Keratinocyte (primary cell): ENCODE data around the gene CLNK.

Source experiments
- EZH2 ChIP-seq: IDR thresholded peaks from one replicate; pipeline ENCODE4 v1.6.1; 2012; ENCODE audit warnings: inconsistent platforms, mild to moderate bottlenecking, low read length, moderate library complexity
- TF ChIP-seq, protein P1 (sequence below), 3 experiments: IDR thresholded peaks in 1 of 3; conservative IDR thresholded peaks in 1 of 3; optimal IDR thresholded peaks in 1 of 3; 2 replicates in 2 of 3; 3 replicates in 1 of 3; pipeline versions ENCODE3 to v1.5.1; 2011; ENCODE audit warnings: low read length in 3 of 3, mild to moderate bottlenecking in 3 of 3, moderate library complexity in 2 of 3, control low read depth in 1 of 3, inconsistent platforms in 1 of 3; ENCODE audit not compliant: insufficient read depth in 2 of 3; ENCODE audit errors: extremely low read depth in 1 of 3

DNA sequence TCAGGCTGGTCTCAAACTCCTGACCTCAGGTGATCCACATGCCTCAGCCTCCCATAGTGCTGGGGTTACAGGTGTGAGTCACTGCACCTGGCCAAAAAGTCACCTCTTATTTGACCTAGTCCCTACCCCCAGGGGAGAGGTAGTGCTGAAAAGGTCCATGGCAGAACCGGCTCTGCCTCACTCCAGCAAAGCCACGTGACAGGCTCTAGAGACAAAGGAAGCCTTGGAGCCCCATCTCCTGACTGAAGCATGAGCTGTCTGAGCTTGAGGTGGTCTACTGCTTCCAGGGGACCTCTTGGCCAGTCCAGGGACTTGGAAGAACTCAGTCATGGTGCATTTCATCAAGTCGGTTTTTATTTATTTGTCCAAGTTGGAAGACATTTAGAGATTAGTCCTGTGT is 174.8 kb downstream of the CLNK start:
- TF ChIP-seq, protein P1, sequence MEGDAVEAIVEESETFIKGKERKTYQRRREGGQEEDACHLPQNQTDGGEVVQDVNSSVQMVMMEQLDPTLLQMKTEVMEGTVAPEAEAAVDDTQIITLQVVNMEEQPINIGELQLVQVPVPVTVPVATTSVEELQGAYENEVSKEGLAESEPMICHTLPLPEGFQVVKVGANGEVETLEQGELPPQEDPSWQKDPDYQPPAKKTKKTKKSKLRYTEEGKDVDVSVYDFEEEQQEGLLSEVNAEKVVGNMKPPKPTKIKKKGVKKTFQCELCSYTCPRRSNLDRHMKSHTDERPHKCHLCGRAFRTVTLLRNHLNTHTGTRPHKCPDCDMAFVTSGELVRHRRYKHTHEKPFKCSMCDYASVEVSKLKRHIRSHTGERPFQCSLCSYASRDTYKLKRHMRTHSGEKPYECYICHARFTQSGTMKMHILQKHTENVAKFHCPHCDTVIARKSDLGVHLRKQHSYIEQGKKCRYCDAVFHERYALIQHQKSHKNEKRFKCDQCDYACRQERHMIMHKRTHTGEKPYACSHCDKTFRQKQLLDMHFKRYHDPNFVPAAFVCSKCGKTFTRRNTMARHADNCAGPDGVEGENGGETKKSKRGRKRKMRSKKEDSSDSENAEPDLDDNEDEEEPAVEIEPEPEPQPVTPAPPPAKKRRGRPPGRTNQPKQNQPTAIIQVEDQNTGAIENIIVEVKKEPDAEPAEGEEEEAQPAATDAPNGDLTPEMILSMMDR (optimal IDR thresholded peaks at IDR 0.05 in 1 of 3, IDR thresholded peaks at IDR 0.05 in 1 of 3, conservative IDR thresholded peaks at IDR 0.05 in 1 of 3; ENCODE audit: extremely low read depth in 1 of 3, insufficient read depth in 2 of 3, low read length in 3 of 3), result no peak
- TF ChIP-seq EZH2, result no peak
